ENCODE data around the gene KCTD13.
"Not testable (repeated sequence)": the region's sequence is repeated elsewhere in the genome, so short reads cannot be mapped to it uniquely, and the experiment has no call there.

KCTD13 gene

DNA sequence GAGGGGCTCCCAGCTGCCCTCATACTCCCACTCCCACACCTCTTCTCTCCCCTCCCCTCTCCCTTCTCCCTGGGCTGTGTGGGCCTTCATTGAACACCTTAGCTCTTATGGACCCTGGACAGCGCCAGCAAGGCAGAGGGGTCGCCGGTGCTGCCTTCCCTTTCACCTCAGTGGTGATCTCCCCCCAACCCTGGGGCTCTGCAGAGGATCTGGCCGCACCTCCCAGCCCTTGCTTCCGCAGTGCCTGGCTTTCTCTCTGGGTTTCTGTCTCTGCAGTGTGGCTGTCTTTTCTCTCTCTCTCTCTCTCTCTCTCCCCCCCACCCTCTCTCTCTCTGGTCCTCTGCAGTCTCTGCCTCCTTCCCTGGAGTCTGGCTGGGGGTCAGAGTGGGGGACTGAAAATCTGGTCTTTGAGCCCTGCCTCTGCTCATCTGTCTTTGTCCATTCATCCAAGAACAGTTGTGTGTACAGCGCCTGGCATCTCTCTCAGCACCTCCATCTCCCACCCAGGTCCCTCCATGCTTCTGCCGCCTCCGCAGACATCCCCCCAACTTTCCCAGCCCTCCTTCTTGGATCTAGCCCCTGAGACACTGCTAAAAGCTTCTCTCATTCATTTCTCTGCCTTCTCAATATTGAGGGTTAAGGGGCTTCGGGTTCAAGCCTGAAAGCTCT lies 27.8 kb downstream of the KCTD13 start:
- H3K9me3 ChIP-seq (ENCODE audit: control insufficient read depth, insufficient read depth, low read depth, low read length): no peaks in the 10 kb centered on the region
- peaks cover 15% of the 10 kb centered on the region for H3K4me1 ChIP-seq (ENCODE audit: control insufficient read depth, insufficient read depth, low read length)
- peak overlapping the region; percentile 88 for H3K4me3 ChIP-seq (ENCODE audit: low read depth, low read length)
- peaks cover 5% of the 10 kb centered on the region; the same call in 1 of the 2 replicates for H3K36me3 ChIP-seq (ENCODE audit: control insufficient read depth, insufficient read depth, low read length)
- H3K9ac ChIP-seq (ENCODE audit: low read length): peak overlapping the region; percentile 59
- no peaks in the 10 kb centered on the region for H3K27me3 ChIP-seq (ENCODE audit: control insufficient read depth, insufficient read depth, low read length)
- no peak overlapping the region for H3K27ac ChIP-seq (ENCODE audit: low read depth, low read length)

DNA sequence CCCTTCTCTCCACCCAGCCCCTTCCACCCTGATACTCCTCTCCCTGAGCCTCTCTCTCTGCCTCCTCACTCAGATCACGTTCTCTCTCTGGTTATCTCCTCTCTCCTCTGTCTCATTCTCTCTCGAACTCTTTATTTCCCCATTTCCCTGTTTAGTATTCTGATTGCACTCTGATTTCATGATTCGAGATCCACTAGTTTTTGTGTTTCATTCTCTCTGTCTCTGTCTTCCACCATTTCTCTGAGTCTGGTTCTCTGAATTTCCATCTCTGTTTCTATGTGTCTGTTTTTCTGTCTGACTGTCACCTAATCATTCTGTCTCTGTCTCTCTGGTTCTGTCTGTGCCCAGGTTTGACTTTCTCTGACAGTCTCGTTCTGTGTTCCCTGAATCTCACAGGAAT lies 28.7 kb downstream of the KCTD13 start:
- H3K9me3 ChIP-seq (ENCODE audit: control insufficient read depth, insufficient read depth, low read depth, low read length): no peaks in the 10 kb centered on the region
- H3K4me3 ChIP-seq (ENCODE audit: low read depth, low read length): no peak overlapping the region
- H3K36me3 ChIP-seq (ENCODE audit: control insufficient read depth, insufficient read depth, low read length): peaks cover 10% of the 10 kb centered on the region; the same call in 1 of the 2 replicates
- H3K9ac ChIP-seq (ENCODE audit: low read length): no peak overlapping the region
- no peak overlapping the region for H3K27ac ChIP-seq (ENCODE audit: low read depth, low read length)
- peaks cover 15% of the 10 kb centered on the region for H3K4me1 ChIP-seq (ENCODE audit: control insufficient read depth, insufficient read depth, low read length)
- no peaks in the 10 kb centered on the region for H3K27me3 ChIP-seq (ENCODE audit: control insufficient read depth, insufficient read depth, low read length)

DNA sequence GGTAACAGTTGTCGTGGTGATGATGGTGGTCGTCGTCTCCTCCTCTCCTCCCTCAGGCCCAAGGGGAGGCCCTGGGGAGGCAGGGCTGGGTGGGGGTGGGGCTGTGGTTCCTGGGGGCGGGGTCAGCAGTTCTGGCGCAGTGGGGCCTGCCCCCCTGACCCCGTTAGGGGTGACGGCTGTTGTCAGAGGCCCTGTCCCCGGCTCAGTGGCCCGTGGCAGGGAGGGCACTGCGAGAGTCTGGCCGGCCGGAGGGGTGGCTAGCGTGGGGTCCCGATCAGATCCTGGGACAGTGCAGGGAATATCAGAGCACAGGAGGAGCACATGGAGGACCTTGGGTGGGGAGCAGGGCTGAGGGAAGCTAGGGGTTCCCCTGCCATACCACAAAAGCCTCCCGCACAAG lies 29.2 kb downstream of the KCTD13 start:
- H3K9me3 ChIP-seq (ENCODE audit: control insufficient read depth, insufficient read depth, low read depth, low read length): no peaks in the 10 kb centered on the region
- no peaks in the 10 kb centered on the region for H3K27me3 ChIP-seq (ENCODE audit: control insufficient read depth, insufficient read depth, low read length)
- H3K27ac ChIP-seq (ENCODE audit: low read depth, low read length): no peak overlapping the region
- H3K36me3 ChIP-seq (ENCODE audit: control insufficient read depth, insufficient read depth, low read length): peaks cover 11% of the 10 kb centered on the region; the same call in 1 of the 2 replicates
- H3K4me1 ChIP-seq (ENCODE audit: control insufficient read depth, insufficient read depth, low read length): peaks cover 13% of the 10 kb centered on the region
- H3K4me3 ChIP-seq (ENCODE audit: low read depth, low read length): no peak overlapping the region
- no peak overlapping the region for H3K9ac ChIP-seq (ENCODE audit: low read length)

DNA sequence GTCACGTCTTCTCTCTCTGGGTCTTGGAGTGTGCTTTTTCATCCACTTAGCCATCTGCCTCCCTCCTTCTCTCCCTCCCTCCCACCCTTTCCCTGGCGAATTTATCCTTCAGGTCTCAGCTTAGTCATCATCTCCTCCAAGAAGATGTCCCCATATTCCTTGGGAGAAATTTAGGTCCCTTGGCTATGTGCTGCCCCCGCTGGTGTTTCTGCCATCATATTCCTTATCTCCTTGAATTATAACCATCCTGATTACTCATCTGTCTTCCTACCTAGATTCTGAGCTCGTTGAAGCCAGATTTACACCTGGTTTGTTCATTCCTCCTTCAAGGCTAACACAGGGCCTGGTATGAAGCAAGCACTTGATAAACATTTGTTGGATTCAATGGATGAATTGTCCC lies 31.7 kb downstream of the KCTD13 start:
- no peaks in the 10 kb centered on the region for H3K9me3 ChIP-seq (ENCODE audit: control insufficient read depth, insufficient read depth, low read depth, low read length)
- peaks cover 5% of the 10 kb centered on the region for H3K4me1 ChIP-seq (ENCODE audit: control insufficient read depth, insufficient read depth, low read length)
- H3K27ac ChIP-seq (ENCODE audit: low read depth, low read length): no peak overlapping the region
- no peak overlapping the region for H3K4me3 ChIP-seq (ENCODE audit: low read depth, low read length)
- H3K36me3 ChIP-seq (ENCODE audit: control insufficient read depth, insufficient read depth, low read length): peaks cover 11% of the 10 kb centered on the region; the same call in 1 of the 2 replicates
- H3K27me3 ChIP-seq (ENCODE audit: control insufficient read depth, insufficient read depth, low read length): no peaks in the 10 kb centered on the region
- H3K9ac ChIP-seq (ENCODE audit: low read length): no peak overlapping the region

DNA sequence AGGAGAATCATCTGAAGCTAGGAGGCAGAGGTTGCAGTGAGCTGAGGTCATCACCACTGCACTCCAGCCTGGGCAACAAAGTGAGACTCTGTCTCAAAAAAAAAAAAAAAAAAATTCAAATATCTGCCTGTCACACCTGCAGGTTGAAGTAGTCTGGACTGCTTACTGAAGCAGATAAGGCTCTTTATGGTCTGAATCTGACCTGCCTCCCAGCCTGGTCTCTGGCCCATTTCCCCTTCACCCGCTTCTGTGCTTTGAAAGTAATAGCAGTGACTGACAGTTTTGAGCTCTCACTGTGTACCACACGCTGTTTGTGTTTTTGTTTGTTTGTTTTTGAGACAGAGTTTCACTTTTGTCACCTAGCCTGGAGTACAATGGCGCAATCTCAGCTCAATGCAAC lies 32.5 kb downstream of the KCTD13 start:
- Histone ChIP-seq H3K4me1 (ENCODE audit: control insufficient read depth, insufficient read depth, low read length) (peaks cover 5% of the 10 kb centered on the region), H3K27ac (ENCODE audit: low read depth, low read length) (no peak overlapping the region), H3K36me3 (ENCODE audit: control insufficient read depth, insufficient read depth, low read length) (peaks cover 11% of the 10 kb centered on the region; the same call in 1 of the 2 replicates), H3K9ac (ENCODE audit: low read length) (no peak overlapping the region), H3K9me3 (ENCODE audit: control insufficient read depth, insufficient read depth, low read depth, low read length) (no peaks in the 10 kb centered on the region), H3K4me3 (ENCODE audit: low read depth, low read length) (no peak overlapping the region), H3K27me3 (ENCODE audit: control insufficient read depth, insufficient read depth, low read length) (no peaks in the 10 kb centered on the region)

DNA sequence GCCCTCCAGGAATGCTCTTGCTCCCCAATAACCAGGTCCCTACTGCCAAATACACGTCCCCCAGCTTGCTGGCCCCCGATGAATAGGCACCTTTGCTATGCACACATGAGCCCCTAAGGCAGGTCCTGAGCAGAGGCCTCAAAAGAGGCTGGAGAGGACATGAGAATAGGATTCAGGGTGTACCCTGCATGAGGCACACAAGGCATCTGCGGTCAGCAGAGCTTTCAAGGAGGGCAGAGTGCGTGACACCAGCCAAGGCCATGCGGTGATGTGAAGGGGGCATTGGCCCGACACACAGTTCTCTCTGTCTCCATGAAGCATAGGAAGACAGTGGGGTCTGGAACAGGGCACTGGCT lies 33.6 kb downstream of the KCTD13 start:
- Histone ChIP-seq H3K27me3 (ENCODE audit: control insufficient read depth, insufficient read depth, low read length) (no peaks in the 10 kb centered on the region), H3K9ac (ENCODE audit: low read length) (no peak overlapping the region), H3K4me1 (ENCODE audit: control insufficient read depth, insufficient read depth, low read length) (no peaks in the 10 kb centered on the region)

DNA sequence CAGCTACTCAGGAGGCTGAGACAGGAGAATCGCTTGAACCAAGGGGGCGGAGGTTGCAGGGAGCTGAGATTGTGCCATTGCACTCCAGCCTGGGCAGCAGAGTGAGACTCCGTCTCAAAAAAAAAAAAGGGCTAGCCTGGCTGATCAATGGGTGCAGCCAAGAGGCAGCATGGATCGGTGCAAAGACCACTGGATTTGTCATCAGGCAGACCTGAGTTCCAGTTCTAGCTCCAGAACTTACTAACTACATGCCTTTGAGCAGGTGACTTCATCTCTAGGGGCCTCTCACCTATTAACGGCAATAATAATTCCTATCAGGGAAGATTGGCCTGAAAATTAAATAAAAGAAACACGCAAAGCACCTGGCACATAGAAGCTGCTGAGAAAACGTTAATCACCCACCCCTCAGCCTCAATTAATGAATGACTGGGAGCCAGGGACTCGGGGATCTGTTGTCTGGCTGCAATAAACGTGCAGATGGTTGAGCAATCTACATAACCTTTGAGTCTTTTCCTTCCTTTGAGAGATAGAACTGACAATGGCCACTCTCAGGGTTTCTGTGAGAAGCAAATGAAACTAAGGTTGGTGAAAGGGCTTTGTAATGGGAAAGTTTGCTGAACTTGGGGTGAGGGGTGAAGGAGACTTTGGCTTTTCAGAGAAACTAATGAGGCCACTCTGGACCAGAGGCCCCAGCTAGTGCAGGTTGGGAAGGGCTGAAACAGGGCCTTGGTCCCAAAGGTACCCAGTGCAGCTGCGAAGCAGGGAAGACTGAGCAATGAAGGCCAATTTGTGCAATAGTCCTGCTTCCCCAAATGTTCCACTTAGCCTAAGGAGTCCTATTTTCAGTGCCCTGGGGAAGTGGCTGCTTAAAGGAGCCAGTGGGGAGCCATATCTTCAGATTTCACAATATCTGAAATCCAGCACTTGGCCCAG lies 34.2 kb downstream of the KCTD13 start:
- Histone ChIP-seq H3K9me3 (ENCODE audit: control insufficient read depth, insufficient read depth, low read depth, low read length) (no peaks in the 10 kb centered on the region), H3K4me1 (ENCODE audit: control insufficient read depth, insufficient read depth, low read length) (no peaks in the 10 kb centered on the region), H3K36me3 (ENCODE audit: control insufficient read depth, insufficient read depth, low read length) (peaks cover 11% of the 10 kb centered on the region; the same call in 1 of the 2 replicates), H3K9ac (ENCODE audit: low read length) (no peak overlapping the region), H3K27me3 (ENCODE audit: control insufficient read depth, insufficient read depth, low read length) (no peaks in the 10 kb centered on the region), H3K27ac (ENCODE audit: low read depth, low read length) (no peak overlapping the region), H3K4me3 (ENCODE audit: low read depth, low read length) (no peak overlapping the region)

More for the DNA sequence above, 33.6 kb downstream of the KCTD13 start:
- Histone ChIP-seq H3K27ac (ENCODE audit: low read depth, low read length) (no peak overlapping the region), H3K36me3 (ENCODE audit: control insufficient read depth, insufficient read depth, low read length) (peaks cover 11% of the 10 kb centered on the region; the same call in 1 of the 2 replicates), H3K9me3 (ENCODE audit: control insufficient read depth, insufficient read depth, low read depth, low read length) (no peaks in the 10 kb centered on the region), H3K4me3 (ENCODE audit: low read depth, low read length) (no peak overlapping the region)

DNA sequence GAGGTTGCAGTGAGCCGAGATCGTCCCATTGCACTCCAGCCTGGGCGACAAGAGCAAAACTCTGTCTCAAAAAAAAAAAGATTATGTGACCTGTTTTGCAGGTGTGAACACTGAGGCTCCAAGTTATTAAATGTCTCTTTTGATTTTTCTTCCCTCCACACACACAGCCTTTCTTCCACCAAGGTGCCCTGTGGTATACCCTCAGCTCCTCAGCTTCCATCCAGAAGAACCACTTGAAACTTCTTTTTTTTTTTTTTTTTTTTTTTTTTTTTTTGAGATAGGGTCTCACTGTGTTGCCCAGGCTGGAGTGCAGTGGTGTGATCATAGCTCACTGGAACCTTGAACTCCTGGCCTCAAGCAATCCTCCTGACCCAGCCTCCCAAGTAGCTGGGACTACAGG lies 36.7 kb downstream of the KCTD13 start:
- not testable (repeated sequence) for H3K9ac ChIP-seq (ENCODE audit: low read length); H3K27me3 ChIP-seq (ENCODE audit: control insufficient read depth, insufficient read depth, low read length); H3K9me3 ChIP-seq (ENCODE audit: control insufficient read depth, insufficient read depth, low read depth, low read length); H3K27ac ChIP-seq (ENCODE audit: low read depth, low read length); H3K4me1 ChIP-seq (ENCODE audit: control insufficient read depth, insufficient read depth, low read length); H3K4me3 ChIP-seq (ENCODE audit: low read depth, low read length)
- H3K36me3 ChIP-seq (ENCODE audit: control insufficient read depth, insufficient read depth, low read length): peaks cover 15% of the 10 kb centered on the region; the same call in 1 of the 2 replicates

DNA sequence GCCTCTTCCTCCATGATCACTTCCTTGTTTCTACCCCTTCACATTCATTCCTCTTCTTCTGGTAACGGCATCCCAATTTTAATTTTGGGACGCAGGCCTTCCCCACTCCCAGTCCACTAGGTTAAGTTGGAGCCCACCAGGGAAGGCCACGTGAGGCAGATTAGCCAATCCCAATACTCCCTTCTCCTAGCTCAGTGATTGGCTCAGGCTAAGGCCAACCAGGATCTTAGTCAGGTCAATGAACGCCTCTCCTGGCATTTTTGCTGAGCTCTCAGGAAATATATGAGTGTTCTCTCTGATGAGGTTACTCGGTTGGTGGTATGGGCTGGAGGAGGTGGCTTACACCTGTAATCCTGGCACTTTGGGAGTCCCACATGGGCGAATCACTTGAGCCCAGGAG lies 42.0 kb downstream of the KCTD13 start:
- H3K27ac ChIP-seq (ENCODE audit: low read depth, low read length): no peak overlapping the region
- no peaks in the 10 kb centered on the region for H3K27me3 ChIP-seq (ENCODE audit: control insufficient read depth, insufficient read depth, low read length)
- no peak overlapping the region for H3K4me3 ChIP-seq (ENCODE audit: low read depth, low read length)
- H3K4me1 ChIP-seq (ENCODE audit: control insufficient read depth, insufficient read depth, low read length): no peaks in the 10 kb centered on the region
- H3K9ac ChIP-seq (ENCODE audit: low read length): no peak overlapping the region
- peaks cover 32% of the 10 kb centered on the region for H3K36me3 ChIP-seq (ENCODE audit: control insufficient read depth, insufficient read depth, low read length)
- H3K9me3 ChIP-seq (ENCODE audit: control insufficient read depth, insufficient read depth, low read depth, low read length): no peaks in the 10 kb centered on the region

DNA sequence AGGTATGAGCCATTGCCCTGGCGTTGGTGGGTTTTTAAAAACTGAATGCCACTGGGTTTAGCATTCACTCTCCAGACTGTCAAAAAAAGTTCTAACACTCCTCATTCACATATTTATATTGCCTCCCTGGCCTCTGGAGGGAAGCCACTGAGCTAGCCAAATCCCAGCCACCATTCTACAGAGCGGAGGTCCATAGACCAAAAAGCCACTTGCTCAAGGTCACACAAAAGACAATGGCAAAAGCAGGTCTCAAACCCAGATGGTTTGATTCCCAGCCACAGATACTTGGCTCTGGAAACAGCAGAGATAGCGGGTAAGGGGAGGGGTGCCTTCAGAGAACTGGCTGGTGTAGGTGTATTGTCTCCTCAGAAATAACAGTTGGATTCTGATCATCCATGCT lies 45.0 kb downstream of the KCTD13 start:
- Histone ChIP-seq H3K9me3 (ENCODE audit: control insufficient read depth, insufficient read depth, low read depth, low read length) (no peaks in the 10 kb centered on the region), H3K4me1 (ENCODE audit: control insufficient read depth, insufficient read depth, low read length) (peaks cover 10% of the 10 kb centered on the region), H3K36me3 (ENCODE audit: control insufficient read depth, insufficient read depth, low read length) (peaks cover 32% of the 10 kb centered on the region), H3K4me3 (ENCODE audit: low read depth, low read length) (no peak overlapping the region), H3K27me3 (ENCODE audit: control insufficient read depth, insufficient read depth, low read length) (peaks cover 4% of the 10 kb centered on the region), H3K27ac (ENCODE audit: low read depth, low read length) (no peak overlapping the region), H3K9ac (ENCODE audit: low read length) (no peak overlapping the region)

DNA sequence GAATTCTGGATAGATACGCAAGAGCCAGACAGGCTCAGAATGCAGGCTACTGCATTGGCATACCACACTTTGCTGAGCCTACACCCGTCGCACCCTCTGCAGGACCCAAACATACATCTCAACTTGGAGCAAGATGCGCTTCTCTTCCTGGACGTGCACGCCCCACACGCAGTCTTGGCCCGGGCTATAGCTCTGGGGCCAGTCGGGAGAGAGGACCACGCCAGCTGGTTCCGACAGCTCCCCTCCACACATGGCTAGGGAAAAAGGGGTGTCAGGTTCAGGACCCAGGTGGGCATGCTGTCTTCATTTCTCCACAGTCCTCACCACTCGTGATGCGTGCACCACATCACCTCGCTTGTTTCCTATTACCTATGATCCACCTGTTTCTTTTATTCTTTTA lies 47.9 kb downstream of the KCTD13 start:
- H3K9ac ChIP-seq (ENCODE audit: low read length): no peak overlapping the region
- peaks cover 14% of the 10 kb centered on the region for H3K4me1 ChIP-seq (ENCODE audit: control insufficient read depth, insufficient read depth, low read length)
- peaks cover 17% of the 10 kb centered on the region for H3K36me3 ChIP-seq (ENCODE audit: control insufficient read depth, insufficient read depth, low read length)
- no peaks in the 10 kb centered on the region for H3K9me3 ChIP-seq (ENCODE audit: control insufficient read depth, insufficient read depth, low read depth, low read length)
- no peak overlapping the region for H3K27ac ChIP-seq (ENCODE audit: low read depth, low read length)
- H3K4me3 ChIP-seq (ENCODE audit: low read depth, low read length): 0 out of 2 replicates have a peak overlapping the region, but pooled peaks have one; percentile 14
- peaks cover 4% of the 10 kb centered on the region for H3K27me3 ChIP-seq (ENCODE audit: control insufficient read depth, insufficient read depth, low read length)
